ENCODE data around the gene SKAP1.
"Not testable (repeated sequence)": the region's sequence is repeated elsewhere in the genome, so short reads cannot be mapped to it uniquely, and the experiment has no call there.

SKAP1 gene

DNA sequence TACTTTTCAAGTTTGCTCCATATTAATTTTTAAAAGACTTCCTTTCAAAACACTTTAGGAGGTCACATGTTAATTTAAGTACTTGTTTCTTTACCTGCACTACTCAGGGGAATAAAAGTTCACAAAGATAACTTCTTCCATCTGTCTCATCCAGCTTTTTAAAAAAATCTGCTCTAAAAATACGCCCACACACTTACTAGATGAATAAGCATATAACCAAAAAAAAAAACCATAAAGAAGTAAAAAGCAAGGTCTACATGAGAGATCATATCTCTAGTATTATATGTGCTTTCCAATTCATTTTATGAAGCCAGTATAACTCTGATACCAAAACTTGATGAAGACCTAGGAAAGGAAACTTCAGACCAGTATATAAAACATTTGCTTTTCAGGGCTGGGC lies 17.2 kb downstream of the SKAP1 start:
- no peak for DNase-seq

DNA sequence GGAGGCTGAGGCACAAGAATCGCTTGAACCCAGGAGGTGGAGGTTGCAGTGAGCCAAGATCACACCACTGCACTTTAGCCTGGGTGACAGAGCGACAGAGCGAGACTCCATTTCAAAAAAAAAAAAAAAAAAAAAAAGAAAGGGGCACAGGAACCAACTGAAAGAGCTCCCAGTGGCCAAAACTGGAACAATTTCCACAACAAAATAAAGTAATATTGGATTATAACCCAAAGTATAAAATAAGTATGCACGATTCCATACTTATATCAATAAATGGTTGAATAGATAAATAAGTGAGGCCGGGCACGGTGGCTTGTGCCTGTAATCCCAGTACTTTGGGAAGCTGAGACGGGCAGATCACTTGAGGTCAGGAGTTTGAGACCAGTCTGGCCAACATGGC lies 19.2 kb downstream of the SKAP1 start:
- not testable (repeated sequence) for DNase-seq

DNA sequence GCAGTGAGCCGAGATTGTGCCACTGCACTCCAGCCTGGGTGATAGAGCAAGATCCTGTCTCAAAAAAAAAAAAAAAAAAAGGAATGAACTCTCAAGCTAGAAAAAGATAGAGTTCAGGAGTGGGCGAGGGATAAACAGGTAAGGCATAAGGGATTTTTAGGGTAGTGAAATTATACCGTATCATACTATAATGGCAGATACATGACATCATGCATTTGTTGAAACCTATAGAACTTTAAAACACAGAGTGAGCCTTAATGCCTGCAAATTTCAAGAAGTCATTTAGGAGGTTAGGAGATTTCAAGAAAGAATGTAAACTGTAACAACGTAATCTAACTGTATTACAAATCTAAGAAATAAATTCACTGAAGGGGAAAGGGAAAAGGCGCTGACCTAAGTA lies 20.4 kb downstream of the SKAP1 start:
- no peak for DNase-seq

- DNase-seq, result no peak
Observed at GRCh38 chr17:48406936-48407567, 23.0 kb downstream of the SKAP1 start.

DNA sequence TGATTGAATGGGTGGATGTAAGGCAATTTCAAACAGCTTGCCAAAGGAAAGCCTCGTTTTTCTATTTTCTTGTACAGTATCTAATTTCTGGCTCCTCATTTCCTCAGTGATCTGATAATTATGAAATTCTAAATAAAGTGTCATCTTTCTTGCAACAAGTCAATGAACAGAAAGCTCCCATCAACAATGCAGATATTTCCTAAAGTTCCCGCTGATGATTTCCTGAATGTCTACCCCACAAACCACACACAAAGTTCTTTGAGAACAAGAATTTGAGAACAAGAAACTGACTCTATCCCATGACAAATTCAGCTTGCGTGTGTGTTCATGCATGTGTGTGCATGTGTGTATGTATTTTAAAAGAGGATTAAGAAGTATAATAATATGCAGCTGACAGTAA lies 35.2 kb downstream of the SKAP1 start:
- DNase-seq, result no peak

DNA sequence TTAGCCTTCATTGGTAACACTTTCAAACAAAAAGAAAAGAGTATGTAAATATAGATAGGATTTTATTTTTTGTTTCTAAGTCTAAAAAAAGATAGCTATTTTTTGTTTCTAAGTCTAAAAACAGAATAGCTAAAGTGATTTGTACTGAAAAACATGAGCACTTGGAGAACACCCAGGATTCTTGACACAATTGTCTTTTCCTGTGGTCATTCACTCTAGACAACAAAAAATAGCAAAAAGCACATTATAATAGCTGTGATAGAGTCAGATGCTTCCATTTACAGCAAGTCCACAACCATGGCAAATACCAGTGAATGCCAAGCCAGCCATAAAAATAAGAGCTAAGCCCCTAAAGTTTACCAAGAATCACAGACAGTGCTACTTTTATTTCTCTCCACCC lies 36.7 kb downstream of the SKAP1 start:
- no peak for DNase-seq

- DNase-seq, result no peak
Observed at GRCh38 chr17:48392857-48393256, 37.2 kb downstream of the SKAP1 start.

DNA sequence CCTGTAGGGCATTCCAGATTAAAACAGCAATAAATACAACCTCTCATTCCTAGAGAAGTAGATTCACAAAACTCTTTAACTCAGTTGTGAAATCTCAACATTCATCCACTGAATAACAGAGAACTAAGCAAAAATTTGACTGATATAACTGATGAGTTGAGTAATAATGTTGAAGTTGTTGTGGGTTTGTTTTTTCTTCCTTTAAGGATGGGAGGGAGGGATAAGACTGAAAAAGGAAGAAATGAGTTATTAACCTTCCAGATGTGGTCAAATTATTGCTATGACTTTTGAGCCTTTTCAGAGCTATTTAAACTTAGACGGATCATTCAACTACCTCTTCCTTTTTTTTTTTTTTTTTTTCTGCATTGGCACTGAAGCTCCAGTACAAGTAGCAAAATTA lies 38.6 kb downstream of the SKAP1 start:
- DNase-seq, result no peak

GRCh38 chr17:48389903-48390302 lies 40.1 kb downstream of the SKAP1 start:
- DNase-seq, result no peak

- no peak for DNase-seq
Observed at GRCh38 chr17:48388955-48389743, 40.9 kb downstream of the SKAP1 start.

DNA sequence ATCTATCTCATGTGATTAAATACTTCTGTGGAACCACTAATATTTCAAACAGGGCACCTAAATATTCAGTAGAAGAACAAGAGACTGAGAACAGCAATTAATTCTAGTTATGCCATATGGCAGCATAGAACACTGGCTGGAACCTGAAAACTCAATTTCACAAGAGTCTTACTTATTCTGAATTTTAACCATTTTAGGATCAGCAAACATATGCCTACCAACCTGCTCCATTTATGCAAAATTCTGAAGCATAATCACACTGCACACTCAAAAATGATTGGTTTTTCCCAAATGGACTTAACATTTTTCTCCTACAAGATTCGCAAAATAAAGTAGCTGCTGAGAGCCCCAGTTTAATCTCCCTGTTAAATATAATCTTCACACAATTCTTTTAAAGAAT lies 43.2 kb downstream of the SKAP1 start:
- no peak for DNase-seq

- DNase-seq, result no peak
Observed at GRCh38 chr17:48385319-48385718, 44.7 kb downstream of the SKAP1 start.

GRCh38 chr17:48384164-48384563 lies 45.9 kb downstream of the SKAP1 start:
- no peak for DNase-seq

- DNase-seq, result no peak
Observed at GRCh38 chr17:48382989-48383388, 47.0 kb downstream of the SKAP1 start.

DNA sequence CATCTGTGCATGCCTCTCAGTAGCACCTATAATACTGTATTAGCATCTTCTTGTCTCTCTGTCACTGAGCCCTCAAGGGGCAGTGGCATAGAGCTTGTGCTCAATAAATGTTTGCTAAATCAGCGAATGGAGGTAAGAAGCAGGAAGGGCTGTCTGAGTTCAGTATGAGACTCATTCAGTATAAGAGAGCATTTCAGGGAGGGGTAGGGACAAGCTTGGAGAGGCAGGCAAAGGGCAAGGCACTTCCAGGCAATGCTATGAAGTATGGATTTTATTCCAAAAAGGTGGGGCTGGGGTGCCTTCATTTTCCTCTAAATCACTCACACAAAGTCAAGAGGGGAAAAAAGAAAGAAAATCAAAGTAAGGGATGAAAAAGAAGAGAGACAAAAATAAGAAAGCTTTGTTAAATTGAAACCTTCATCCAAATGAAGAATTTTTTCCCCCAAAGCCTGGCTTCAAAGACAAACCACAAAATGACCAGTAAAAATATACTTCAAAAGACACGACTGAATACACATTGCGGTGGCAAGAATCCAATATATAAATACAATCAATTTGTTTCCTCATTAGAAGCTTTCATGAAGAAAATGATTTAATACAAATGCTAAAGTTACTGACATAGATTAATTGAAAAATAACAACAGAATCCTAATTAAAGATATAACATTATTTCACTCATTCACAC lies 51.2 kb downstream of the SKAP1 start:
- DNase-seq, result no peak

DNA sequence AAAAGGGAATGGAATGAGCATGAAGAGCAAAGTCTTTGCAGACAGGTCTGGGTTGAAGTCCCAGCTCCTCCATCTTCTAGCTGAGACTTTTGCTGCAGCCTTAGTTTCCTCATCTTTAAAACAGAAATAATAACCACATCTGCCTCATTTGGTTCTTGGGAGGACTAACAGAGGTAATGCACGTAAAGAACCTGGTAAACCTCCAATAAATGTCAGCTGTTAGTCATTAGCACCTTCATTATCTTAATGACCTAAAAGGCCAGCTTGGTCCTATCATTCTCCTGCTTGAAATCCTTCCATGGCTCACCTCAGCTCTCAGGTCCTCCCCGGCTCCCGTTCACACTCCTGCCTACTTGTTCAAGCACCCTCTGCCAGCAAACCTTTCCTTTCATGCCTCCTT lies 51.8 kb downstream of the SKAP1 start:
- no peak for DNase-seq

GRCh38 chr17:48376682-48377325 lies 53.2 kb downstream of the SKAP1 start:
- DNase-seq, result no peak

DNA sequence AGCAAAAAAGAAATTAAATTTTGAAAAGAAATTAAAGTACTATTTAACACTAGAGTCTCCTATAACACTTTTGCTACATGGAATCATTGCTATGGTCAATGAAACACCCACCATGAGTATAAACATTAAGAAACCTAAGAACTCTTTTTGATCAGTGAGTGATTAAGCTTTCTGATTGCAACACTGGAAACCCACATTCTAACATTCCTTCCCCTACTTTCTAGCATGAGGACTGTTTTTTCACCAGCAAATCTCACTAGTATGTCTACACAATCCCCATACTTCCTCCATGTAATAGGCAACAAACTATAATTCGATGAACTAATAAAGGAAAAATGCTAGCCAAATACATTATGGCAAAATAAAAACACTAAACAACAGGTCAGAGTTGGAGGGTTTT lies 54.7 kb downstream of the SKAP1 start:
- DNase-seq, result no peak

DNA sequence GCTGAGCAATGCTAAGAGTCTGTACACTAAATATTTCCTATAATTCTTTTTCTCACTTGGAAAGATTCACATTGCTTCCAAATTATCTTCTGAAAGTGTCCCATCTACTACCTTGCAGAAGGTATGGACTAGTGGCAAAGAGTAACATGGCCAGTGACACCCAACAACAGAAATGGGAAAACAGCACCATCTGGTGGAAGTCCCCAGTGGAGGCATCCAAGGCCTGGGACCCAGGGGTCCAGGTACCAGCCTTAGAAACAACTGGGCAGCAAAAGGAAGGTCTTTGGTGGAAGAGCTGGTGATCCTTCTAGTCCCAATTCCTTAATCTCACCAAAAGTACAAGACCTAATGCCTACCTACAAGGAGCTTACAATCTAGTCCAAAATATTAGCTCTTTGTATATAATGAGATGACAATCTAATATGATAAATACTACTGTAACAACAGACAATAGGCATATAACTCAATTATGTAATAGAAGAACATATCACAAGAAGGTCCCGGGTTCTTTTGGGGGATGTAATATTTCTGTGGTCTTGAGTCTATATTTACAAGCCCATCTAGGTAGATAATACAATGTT lies 55.3 kb downstream of the SKAP1 start:
- DNase-seq, result no peak

- DNase-seq, result no peak
Observed at GRCh38 chr17:48373883-48374282, 56.1 kb downstream of the SKAP1 start.

- no peak for DNase-seq
Observed at GRCh38 chr17:48373130-48373830, 56.7 kb downstream of the SKAP1 start.

DNA sequence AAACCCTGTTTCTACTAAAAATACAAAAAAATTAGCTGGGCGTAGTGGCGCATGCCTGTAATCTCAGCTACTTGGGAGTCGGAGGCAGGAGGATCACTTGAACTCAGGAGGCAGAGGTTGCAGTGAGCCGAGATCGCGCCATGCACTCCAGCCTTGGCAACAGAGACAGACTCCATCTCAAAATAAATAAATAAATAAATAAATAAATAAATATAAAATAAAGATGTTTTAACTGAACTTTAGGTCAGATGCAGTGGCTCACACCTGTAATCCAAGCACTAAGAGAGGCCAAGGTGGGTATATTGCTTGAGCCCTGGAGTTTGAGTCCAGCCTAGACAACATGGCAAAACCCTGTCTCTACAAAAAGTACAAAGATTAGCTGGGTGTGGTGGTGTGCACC lies 61.0 kb downstream of the SKAP1 start:
- DNase-seq, result not testable (repeated sequence)

Measured in NCI-H1105 treated with DMSO at 0.1 percent for 48 hours (cell line).